HL-60 (cell line): ENCODE measurements around the gene LEKR1.
"Not testable (repeated sequence)": the region's sequence is repeated elsewhere in the genome, so short reads cannot be mapped to it uniquely, and the experiment has no call there.

Experiments
- DNase-seq, 2 experiments: peaks; one replicate each; pipeline ENCODE4 v3.0.0-alpha.2; 2010 to 2020; ENCODE audit warnings: low read depth in 1 of 2, low spot score in 1 of 2
- H3K27ac ChIP-seq: fragments of 250-450 bp; sonication (Bioruptor Pico); replicated peaks from 2 replicates; pipeline ENCODE4 v1.5.1; 2020; ENCODE audit warnings: mild to moderate bottlenecking, moderate library complexity
- H3K27me3 ChIP-seq: fragments of 250-450 bp; sonication (Bioruptor Pico); 2 replicates; pipeline ENCODE4 v1.5.1; 2021; ENCODE audit warnings: mild to moderate bottlenecking, moderate library complexity; ENCODE audit not compliant: insufficient read depth, poor library complexity, severe bottlenecking
- H3K4me3 ChIP-seq: replicated peaks from 2 replicates; pipeline ENCODE4 v1.5.1; 2011; ENCODE audit warnings: mild to moderate bottlenecking, control low read depth, low read length; ENCODE audit not compliant: insufficient read depth
- GABPA ChIP-seq: IDR thresholded peaks from 2 replicates; pipeline ENCODE4 v1.6.1; 2012; ENCODE audit warnings: low read depth
- POLR2AphosphoS5 ChIP-seq: IDR thresholded peaks from 2 replicates; pipeline ENCODE4 v1.6.1; 2012; ENCODE audit warnings: low read depth
- SPI1 ChIP-seq: IDR thresholded peaks from 2 replicates; pipeline ENCODE4 v1.6.1; 2012; ENCODE audit warnings: low read depth, mild to moderate bottlenecking, borderline replicate concordance
- TF ChIP-seq, protein P1 (sequence below): IDR thresholded peaks from one replicate; pipeline ENCODE4 v1.5.1; 2011; ENCODE audit warnings: low read length, control low read depth, inconsistent platforms; ENCODE audit not compliant: insufficient read depth
- TF ChIP-seq, protein P2 (sequence below): IDR thresholded peaks from 2 replicates; pipeline ENCODE4 v1.6.1; 2012; ENCODE audit warnings: low read depth; ENCODE audit not compliant: insufficient replicate concordance

LEKR1 gene

DNA sequence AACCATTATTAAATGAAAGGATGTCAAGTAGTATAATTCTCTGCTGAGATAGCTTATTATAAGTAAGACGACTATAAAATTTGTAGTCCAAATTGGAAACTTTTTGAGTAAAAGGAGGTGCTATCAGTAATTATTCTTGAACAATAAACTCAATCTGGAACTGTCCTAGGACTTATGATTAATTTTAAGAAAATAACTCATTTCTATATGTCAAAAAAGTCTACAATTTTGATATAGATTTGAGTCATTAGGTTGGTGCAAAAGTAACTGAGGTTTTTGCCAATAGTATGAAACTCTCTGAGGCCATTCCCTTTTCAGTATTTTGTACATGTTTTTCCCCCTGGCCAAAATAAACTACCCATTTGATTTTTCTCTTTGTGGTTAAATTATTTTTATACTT is 41.0 kb downstream of the LEKR1 start:
- Histone ChIP-seq H3K27me3 (no peaks in the 10 kb centered on the region), H3K4me3 (no peak overlapping the region), H3K27ac (no peak overlapping the region)
- no peak for DNase-seq
- no peak for TF ChIP-seq POLR2AphosphoS5
- TF ChIP-seq, protein P1, sequence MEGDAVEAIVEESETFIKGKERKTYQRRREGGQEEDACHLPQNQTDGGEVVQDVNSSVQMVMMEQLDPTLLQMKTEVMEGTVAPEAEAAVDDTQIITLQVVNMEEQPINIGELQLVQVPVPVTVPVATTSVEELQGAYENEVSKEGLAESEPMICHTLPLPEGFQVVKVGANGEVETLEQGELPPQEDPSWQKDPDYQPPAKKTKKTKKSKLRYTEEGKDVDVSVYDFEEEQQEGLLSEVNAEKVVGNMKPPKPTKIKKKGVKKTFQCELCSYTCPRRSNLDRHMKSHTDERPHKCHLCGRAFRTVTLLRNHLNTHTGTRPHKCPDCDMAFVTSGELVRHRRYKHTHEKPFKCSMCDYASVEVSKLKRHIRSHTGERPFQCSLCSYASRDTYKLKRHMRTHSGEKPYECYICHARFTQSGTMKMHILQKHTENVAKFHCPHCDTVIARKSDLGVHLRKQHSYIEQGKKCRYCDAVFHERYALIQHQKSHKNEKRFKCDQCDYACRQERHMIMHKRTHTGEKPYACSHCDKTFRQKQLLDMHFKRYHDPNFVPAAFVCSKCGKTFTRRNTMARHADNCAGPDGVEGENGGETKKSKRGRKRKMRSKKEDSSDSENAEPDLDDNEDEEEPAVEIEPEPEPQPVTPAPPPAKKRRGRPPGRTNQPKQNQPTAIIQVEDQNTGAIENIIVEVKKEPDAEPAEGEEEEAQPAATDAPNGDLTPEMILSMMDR, result no peak
- no peak for TF ChIP-seq SPI1
- no peak for TF ChIP-seq GABPA
- TF ChIP-seq, protein P2, sequence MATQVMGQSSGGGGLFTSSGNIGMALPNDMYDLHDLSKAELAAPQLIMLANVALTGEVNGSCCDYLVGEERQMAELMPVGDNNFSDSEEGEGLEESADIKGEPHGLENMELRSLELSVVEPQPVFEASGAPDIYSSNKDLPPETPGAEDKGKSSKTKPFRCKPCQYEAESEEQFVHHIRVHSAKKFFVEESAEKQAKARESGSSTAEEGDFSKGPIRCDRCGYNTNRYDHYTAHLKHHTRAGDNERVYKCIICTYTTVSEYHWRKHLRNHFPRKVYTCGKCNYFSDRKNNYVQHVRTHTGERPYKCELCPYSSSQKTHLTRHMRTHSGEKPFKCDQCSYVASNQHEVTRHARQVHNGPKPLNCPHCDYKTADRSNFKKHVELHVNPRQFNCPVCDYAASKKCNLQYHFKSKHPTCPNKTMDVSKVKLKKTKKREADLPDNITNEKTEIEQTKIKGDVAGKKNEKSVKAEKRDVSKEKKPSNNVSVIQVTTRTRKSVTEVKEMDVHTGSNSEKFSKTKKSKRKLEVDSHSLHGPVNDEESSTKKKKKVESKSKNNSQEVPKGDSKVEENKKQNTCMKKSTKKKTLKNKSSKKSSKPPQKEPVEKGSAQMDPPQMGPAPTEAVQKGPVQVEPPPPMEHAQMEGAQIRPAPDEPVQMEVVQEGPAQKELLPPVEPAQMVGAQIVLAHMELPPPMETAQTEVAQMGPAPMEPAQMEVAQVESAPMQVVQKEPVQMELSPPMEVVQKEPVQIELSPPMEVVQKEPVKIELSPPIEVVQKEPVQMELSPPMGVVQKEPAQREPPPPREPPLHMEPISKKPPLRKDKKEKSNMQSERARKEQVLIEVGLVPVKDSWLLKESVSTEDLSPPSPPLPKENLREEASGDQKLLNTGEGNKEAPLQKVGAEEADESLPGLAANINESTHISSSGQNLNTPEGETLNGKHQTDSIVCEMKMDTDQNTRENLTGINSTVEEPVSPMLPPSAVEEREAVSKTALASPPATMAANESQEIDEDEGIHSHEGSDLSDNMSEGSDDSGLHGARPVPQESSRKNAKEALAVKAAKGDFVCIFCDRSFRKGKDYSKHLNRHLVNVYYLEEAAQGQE, result no peak

DNA sequence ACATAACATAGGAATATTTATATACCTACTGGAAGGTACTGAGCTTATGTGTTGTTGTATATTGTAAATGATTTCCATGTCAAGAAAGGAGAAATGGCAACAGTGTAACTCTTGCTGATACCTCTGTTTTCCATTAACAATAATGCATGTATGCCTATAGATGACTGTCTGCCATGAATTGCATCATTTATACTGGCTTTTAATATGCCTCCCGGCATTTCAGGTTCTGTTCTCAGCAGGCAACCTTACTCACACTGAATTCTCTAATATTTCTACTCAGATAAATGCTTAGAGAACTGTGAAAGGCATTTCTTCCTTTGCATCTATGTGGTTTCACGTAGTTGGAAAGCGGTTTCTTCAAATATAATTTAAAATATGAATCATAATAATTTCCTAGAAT is 41.8 kb downstream of the LEKR1 start:
- TF ChIP-seq GABPA (no peak), SPI1 (no peak), POLR2AphosphoS5 (no peak)
- TF ChIP-seq, protein P2, result no peak
- TF ChIP-seq, protein P1, result no peak
- DNase-seq, result no peak
- H3K4me3 ChIP-seq, result no peak overlapping the region

DNA sequence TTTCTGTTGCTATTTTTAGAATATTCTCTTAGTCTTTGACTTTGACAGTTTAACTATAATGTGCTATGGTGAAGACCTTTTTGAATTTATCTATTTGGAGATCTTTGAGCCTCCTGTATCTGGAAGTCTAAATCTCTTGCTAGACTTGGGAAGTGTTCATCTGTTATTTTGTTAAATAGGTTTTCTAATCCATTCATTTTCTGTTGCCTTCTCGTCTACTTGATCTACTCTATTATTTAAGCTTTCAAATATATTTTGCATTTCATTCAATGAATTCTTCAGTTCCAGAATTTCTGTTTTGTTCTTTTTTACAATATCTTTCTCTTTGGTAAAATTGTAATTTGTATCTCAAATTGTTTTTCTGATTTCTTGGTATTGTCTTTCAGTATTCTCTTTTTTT is 47.8 kb downstream of the LEKR1 start:
- DNase-seq, result no peak
- Histone ChIP-seq H3K27me3 (no peaks in the 10 kb centered on the region), H3K4me3 (no peak overlapping the region), H3K27ac (no peak overlapping the region)
- TF ChIP-seq POLR2AphosphoS5, result no peak
- no peak for TF ChIP-seq GABPA
- TF ChIP-seq SPI1, result no peak
- TF ChIP-seq, protein P1, result no peak
- TF ChIP-seq, protein P2, result no peak

More for the DNA sequence above, 41.8 kb downstream of the LEKR1 start:
- H3K27ac ChIP-seq, result no peak overlapping the region
- no peaks in the 10 kb centered on the region for H3K27me3 ChIP-seq

DNA sequence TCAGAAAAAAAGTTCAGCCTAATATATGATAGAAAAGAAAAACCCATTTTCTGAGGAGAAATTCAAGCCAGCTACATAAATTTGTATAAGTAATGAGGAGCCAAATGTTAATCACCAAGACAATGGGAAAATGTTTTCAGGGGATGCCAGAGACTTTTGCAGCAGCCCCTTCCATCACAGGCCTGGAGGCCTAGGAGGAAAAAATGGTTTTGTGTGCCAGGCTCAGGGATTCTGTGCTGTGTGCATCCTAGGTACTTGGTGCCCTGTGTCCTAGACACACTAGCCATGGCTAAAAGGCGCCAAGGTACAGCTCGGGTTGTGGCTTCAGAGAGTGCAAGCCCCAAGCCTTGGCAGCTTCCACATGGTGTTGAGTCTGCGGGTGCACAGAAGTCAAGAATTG is 53.3 kb downstream of the LEKR1 start:
- H3K4me3 ChIP-seq, H3K27ac ChIP-seq, DNase-seq, H3K27me3 ChIP-seq: not testable (repeated sequence)
